ENCODE measurements around the gene SNX30.

Gene SNX30

DNA sequence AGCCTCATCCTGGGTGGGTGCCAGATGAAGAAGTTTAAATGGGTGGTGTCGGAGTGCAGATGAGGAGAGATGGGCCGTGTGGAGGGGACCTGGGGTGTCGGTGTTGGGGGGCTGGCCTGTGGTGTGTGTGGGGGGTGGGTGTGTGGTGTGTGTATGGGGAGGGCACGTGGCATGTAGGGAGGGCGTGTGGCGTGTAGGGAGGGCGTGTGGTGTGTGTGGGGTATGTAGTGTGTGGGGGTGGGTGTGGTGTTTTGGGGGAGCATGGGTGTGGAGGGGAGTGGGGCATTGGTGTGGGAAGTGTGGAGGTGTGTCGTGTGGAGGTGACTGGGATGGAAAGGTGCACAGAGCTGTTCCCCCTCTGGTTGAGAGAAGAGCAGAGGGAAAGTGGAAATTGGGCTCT, 105.6 kb downstream of the SNX30 start:
- Mint-ChIP-seq H3K27me3 (no peaks in the 10 kb centered on the region), H3K4me1 (no peaks in the 10 kb centered on the region), H3K27ac (no peak overlapping the region), H3K36me3 (peaks cover 2% of the 10 kb centered on the region), H3K4me3 (no peak overlapping the region), H3K9me3 (no peaks in the 10 kb centered on the region)
- CTCF ChIA-PET: interaction anchor here (1.6 kb wide), 1 partner anchor 47 kb away, joined by 3 read pairs; no protein-coding TSS in a partner anchor
- no peak for DNase-seq

- Mint-ChIP-seq H3K27me3 (no peaks in the 10 kb centered on the region), H3K27ac (no peak overlapping the region), H3K4me1 (no peaks in the 10 kb centered on the region), H3K9me3 (no peaks in the 10 kb centered on the region), H3K4me3 (no peak overlapping the region), H3K36me3 (no peaks in the 10 kb centered on the region)
- CTCF ChIA-PET: no interaction called here
- no peak for DNase-seq
Observed at GRCh38 chr9:112856843-112857242, 106.3 kb downstream of the SNX30 start.

DNA sequence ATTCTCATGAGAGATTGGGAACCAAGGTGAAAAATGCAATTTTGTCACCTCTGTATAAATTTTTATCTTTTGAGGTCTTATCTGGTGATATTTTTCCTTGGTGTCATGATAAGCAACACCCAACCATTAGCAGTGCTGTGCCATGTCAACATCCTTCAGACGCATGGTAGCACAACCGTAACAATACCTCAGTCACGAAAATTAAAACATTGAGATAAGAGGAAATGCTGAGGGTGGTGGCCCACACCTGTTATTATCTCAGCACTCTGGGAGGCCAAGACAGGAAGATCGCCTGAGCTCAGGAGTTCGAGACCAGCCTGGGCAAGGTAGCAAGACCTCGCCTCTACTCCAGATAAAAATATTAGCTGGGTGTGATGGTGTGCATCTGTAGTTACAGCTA, 107.4 kb downstream of the SNX30 start:
- Mint-ChIP-seq H3K36me3 (no peaks in the 10 kb centered on the region), H3K27ac (no peak overlapping the region), H3K4me3 (no peak overlapping the region), H3K9me3 (no peaks in the 10 kb centered on the region), H3K27me3 (no peaks in the 10 kb centered on the region), H3K4me1 (peaks cover 3% of the 10 kb centered on the region)
- no peak for DNase-seq
- CTCF ChIA-PET: interaction anchor here (0.6 kb wide), 1 partner anchor 23 kb away, joined by 4 read pairs; no protein-coding TSS in a partner anchor

- Mint-ChIP-seq H3K4me1 (peaks cover 10% of the 10 kb centered on the region), H3K4me3 (no peak overlapping the region), H3K36me3 (no peaks in the 10 kb centered on the region), H3K9me3 (no peaks in the 10 kb centered on the region), H3K27me3 (no peaks in the 10 kb centered on the region), H3K27ac (no peak overlapping the region)
- CTCF ChIA-PET: interaction anchor here (0.7 kb wide), 1 partner anchor 10 kb away, joined by 3 read pairs; no protein-coding TSS in a partner anchor
- DNase-seq: no peak
Observed at GRCh38 chr9:112858625-112859147, 108.1 kb downstream of the SNX30 start.

DNA sequence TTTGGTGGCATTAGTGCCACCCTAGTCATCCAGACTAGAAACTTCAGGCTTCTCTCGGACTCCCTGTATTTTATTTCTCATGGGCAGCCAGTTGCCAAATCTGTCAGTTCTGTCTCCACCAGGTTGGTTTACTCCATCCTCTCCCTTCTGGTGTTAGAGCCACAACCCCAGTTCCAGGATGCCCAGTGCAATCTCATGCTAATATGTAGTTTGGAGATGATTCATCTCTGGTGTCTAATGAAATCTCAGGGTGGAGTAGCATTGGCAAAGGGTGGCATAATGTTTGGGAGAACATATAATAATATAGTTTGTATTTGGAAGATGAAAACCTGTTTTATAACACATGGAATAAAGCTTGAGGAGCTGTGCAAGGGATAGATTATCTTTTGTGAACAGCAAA, 109.9 kb downstream of the SNX30 start:
- CTCF ChIA-PET: interaction anchor here (1.1 kb wide), 1 partner anchor 42 kb away, joined by 5 read pairs; no protein-coding TSS in a partner anchor
- no peak overlapping the region for H3K27ac Mint-ChIP-seq
- no peak for DNase-seq
- H3K27me3 Mint-ChIP-seq: no peaks in the 10 kb centered on the region
- H3K4me1 Mint-ChIP-seq: peaks cover 14% of the 10 kb centered on the region
- H3K4me3 Mint-ChIP-seq: no peak overlapping the region
- peaks cover 3% of the 10 kb centered on the region for H3K36me3 Mint-ChIP-seq
- no peaks in the 10 kb centered on the region for H3K9me3 Mint-ChIP-seq

DNA sequence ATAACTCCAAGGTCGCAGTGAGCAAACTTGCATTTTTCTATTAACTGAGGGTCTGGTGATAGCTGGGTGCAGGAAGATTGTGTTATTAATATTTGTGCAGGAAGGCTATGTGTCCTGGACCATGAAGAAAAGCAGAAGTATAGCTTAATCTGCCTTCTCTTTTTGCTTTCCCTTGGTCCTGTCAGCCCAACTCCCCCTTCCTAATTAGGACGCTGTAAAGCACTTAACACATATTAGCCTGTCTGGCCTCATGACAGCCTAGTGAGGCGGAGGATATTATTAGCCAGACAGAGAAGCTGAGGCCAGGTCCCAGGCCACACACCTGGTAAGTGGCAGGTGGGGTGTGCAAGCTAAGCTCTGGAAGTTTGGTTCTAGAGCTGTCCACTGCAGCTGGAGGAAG, 110.6 kb downstream of the SNX30 start:
- Mint-ChIP-seq H3K27me3 (no peaks in the 10 kb centered on the region), H3K4me3 (no peak overlapping the region), H3K27ac (no peak overlapping the region), H3K9me3 (no peaks in the 10 kb centered on the region), H3K36me3 (peaks cover 5% of the 10 kb centered on the region), H3K4me1 (peaks cover 14% of the 10 kb centered on the region)
- CTCF ChIA-PET: interaction anchor here (1.1 kb wide), 1 partner anchor 42 kb away, joined by 5 read pairs; no protein-coding TSS in a partner anchor
- no peak for DNase-seq

DNA sequence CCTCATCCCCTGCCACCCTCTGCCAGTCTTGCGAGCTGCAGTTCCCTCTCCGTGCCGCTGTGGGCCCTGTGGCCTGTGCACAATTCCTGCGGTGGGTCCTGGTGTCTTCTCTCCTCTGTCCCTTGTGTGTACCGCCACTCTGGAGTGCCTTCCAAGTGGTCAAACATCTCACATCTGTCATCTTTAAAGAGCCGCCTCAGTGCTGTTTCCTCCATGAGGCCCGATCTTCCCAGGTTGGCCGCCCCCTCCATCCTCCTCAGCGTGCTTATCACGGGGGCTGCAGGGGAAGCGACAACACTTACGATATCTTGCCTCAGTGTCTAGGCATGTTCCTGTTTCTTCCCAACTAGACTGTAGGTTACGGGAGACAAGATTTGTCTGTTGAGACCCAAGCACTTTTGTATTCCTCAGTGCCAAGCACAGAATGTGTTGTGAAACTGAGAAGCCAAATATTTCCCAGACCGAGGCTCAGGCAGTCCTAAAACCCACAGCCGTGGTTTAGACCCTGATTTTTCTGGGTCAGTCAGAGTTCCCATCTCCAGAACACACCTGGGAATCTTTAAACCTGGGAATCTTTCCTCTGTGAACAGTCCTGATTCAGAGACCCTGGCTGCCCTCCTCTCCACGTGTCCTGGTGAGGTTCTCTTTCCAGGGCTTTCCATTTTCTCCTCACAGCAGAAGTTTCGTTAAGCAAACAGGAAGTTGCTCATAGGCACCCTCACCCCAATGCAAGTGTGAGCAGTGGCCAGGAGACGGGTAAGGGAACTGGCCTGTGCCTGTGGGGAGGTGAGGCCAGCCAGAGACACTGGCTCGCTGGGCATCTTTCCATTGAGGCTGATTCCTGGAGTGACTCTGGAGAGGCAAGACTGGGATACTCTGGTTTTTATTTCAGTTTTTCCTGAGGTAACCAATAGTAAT, 111.3 kb downstream of the SNX30 start:
- no peaks in the 10 kb centered on the region for H3K27me3 Mint-ChIP-seq
- no peak overlapping the region for H3K4me3 Mint-ChIP-seq
- peaks cover 5% of the 10 kb centered on the region for H3K36me3 Mint-ChIP-seq
- CTCF ChIA-PET: interaction anchor here (0.8 to 1.1 kb wide), 2 partner anchors 17 to 41 kb away, joined by 3 to 5 read pairs; no protein-coding TSS in a partner anchor
- no peaks in the 10 kb centered on the region for H3K9me3 Mint-ChIP-seq
- no peak for DNase-seq
- H3K4me1 Mint-ChIP-seq: peaks cover 14% of the 10 kb centered on the region
- H3K27ac Mint-ChIP-seq: no peak overlapping the region

DNA sequence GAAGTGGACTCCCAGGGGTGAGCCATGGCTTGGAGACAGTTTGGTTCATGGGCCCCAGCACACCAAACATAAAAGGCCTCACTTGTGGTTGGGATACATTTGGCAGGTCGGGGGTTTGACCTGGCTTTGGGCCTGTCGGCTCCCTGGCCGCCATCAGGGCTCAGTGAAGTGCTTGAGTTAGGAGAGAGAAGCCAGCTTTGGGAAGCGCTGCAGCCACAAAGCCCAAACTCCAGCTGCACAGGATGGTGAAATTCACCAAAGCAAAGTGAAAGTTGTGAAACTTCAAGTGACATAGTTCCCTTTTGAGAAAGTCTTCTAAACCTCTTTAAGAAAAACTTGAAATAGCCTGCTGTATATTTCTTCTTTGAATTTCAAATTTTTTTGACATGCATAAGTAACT, 112.7 kb downstream of the SNX30 start:
- H3K36me3 Mint-ChIP-seq: peaks cover 10% of the 10 kb centered on the region
- CTCF ChIA-PET: interaction anchor here (0.8 to 1.8 kb wide), 2 partner anchors 18 to 39 kb away, joined by 3 to 5 read pairs; no protein-coding TSS in a partner anchor
- no peaks in the 10 kb centered on the region for H3K9me3 Mint-ChIP-seq
- H3K4me1 Mint-ChIP-seq: peaks cover 18% of the 10 kb centered on the region
- no peak overlapping the region for H3K4me3 Mint-ChIP-seq
- no peak overlapping the region for H3K27ac Mint-ChIP-seq
- no peaks in the 10 kb centered on the region for H3K27me3 Mint-ChIP-seq
- no peak for DNase-seq

GRCh38 chr9:112863746-112864145, 113.2 kb downstream of the SNX30 start:
- CTCF ChIA-PET: interaction anchor here (1.8 kb wide), 1 partner anchor 39 kb away, joined by 5 read pairs; no protein-coding TSS in a partner anchor
- Mint-ChIP-seq H3K4me1 (peaks cover 18% of the 10 kb centered on the region), H3K4me3 (no peak overlapping the region), H3K9me3 (no peaks in the 10 kb centered on the region), H3K27me3 (no peaks in the 10 kb centered on the region), H3K27ac (no peak overlapping the region), H3K36me3 (peaks cover 10% of the 10 kb centered on the region)
- no peak for DNase-seq

- Mint-ChIP-seq H3K27ac (no peak overlapping the region), H3K4me1 (peaks cover 18% of the 10 kb centered on the region), H3K27me3 (no peaks in the 10 kb centered on the region), H3K4me3 (no peak overlapping the region), H3K36me3 (peaks cover 12% of the 10 kb centered on the region), H3K9me3 (no peaks in the 10 kb centered on the region)
- DNase-seq: no peak
- CTCF ChIA-PET: interaction anchor here (1.8 kb wide), 1 partner anchor 38 kb away, joined by 5 read pairs; no protein-coding TSS in a partner anchor
Observed at GRCh38 chr9:112864403-112864802, 113.8 kb downstream of the SNX30 start.

DNA sequence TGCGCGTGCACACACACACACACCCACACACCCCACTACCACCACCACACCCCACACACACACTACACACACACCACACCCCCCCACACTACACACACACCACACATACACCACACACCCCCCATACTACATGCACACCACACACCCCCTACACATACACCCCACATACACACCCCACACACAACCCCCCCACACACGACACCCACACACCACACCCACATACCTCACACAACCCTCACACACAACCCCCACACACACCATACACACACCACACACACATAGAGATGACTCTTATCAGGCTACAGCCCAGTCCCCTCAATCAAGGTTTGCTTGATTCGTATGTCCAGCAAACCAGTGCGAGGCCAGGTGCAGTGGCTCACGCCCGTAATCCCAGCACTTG, 114.4 kb downstream of the SNX30 start:
- Mint-ChIP-seq H3K27me3 (no peaks in the 10 kb centered on the region), H3K27ac (no peak overlapping the region), H3K36me3 (peaks cover 12% of the 10 kb centered on the region), H3K4me3 (no peak overlapping the region), H3K9me3 (no peaks in the 10 kb centered on the region), H3K4me1 (peaks cover 18% of the 10 kb centered on the region)
- CTCF ChIA-PET: interaction anchor here (1.8 kb wide), 1 partner anchor 37 kb away, joined by 5 read pairs; no protein-coding TSS in a partner anchor
- no peak for DNase-seq

DNA sequence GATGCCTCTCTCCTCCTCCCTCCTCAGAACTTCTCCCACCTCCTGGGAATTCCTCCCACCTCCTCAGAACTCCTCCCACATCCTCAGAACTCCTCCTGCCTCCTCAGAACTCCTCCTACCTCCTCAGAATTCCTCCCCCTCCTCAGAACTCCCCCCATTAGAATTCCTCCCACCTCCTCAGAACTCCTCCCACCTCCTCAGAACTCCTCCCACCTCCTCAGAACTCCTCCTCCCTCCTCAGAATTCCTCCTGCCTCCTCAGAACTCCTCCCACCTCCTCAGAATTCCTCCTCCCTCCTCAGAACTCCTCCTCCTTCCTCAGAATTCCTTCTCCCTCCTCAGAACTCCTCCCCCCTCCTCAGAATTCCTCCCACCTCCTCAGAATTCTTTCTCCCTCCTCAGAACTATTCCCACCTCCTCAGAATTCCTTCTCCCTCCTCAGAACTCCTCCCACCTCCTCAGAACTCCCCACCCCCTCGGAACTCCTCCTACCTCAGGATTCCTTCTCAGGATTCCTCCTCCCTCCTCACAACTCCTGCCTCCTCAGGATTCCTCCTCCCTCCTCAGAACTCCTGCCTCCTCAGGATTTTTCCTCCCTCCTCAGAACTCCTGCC, 116.2 kb downstream of the SNX30 start:
- Mint-ChIP-seq H3K4me1 (peaks cover 18% of the 10 kb centered on the region), H3K36me3 (peaks cover 12% of the 10 kb centered on the region), H3K9me3 (no peaks in the 10 kb centered on the region), H3K27ac (no peak overlapping the region), H3K4me3 (no peak overlapping the region), H3K27me3 (no peaks in the 10 kb centered on the region)
- no peak for DNase-seq
- CTCF ChIA-PET: interaction anchor here (1.6 kb wide), 1 partner anchor 36 kb away, joined by 5 read pairs; no protein-coding TSS in a partner anchor

- H3K27me3 Mint-ChIP-seq: no peaks in the 10 kb centered on the region
- H3K9me3 Mint-ChIP-seq: no peaks in the 10 kb centered on the region
- H3K36me3 Mint-ChIP-seq: peaks cover 15% of the 10 kb centered on the region
- no peak overlapping the region for H3K27ac Mint-ChIP-seq
- peaks cover 18% of the 10 kb centered on the region for H3K4me1 Mint-ChIP-seq
- H3K4me3 Mint-ChIP-seq: no peak overlapping the region
- DNase-seq: peak; percentile 37
- CTCF ChIA-PET: interaction anchor here (1.6 kb wide), 1 partner anchor 36 kb away, joined by 5 read pairs; no protein-coding TSS in a partner anchor
Observed at GRCh38 chr9:112867275-112867991, 116.9 kb downstream of the SNX30 start.
